ENCODE data around the gene ENG. TPM values are rescaled to one million over a fixed set of nuclear protein-coding genes. Genes with fewer than 3 reads are reported as not detected.

ENG gene
- polyA plus RNA-seq, 3 donors, result 15.7 to 26.0 (median 17.9) TPM

DNA sequence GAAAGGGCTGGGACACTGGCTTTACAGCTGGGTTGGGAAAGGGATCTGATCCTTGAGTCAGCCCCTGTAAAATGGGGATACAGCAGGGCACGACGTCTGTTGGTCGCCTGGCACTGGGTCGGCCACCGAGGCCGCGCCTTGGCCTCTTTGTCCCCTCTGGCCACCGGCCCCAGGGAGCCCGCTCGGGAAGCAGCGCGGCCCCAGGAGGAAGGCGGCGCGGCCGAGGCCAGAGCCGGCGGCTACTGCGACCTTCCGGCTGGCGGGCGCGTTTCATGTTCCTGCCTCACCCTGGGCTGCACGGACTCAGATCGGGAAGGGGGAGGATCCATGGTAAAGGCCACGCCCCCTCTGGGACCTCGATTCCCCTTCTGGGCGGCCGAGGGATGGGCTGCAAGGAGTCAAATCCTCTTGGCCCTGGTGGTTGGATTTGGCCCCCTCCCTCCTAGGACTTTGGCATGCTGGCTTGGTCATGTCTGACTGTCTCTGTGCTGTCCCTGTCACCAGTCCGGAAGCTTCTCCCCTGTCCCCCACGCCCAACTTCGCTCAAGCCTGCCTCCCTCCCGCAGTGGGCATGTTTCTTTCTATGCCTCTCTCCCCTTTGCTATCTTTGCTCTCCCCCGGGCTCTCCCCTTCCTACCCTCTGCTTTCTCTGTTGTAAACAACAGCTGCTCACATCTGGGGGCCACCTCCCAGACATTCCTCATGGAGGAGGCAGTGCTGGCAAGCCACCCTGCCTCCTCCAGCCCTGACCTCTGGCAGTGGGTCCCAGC lies 26.0 kb downstream of the ENG start:
- Histone ChIP-seq H3K36me3 (replicated peaks in 1 of 2; ENCODE audit: control insufficient read depth in 1 of 2, insufficient read depth in 2 of 2, low read length in 2 of 2) (peaks cover 31 to 39% of the 10 kb centered on the region in 2 donors), H3K9ac (ENCODE audit: insufficient read depth, low read length, poor library complexity, severe bottlenecking) (no peak overlapping the region), H3K4me3 (replicated peaks in 1 of 3; ENCODE audit: low read depth in 2 of 3, low read length in 3 of 3) (peak overlapping the region in 1 of 3 experiments; percentile 45), H3K4me2 (replicated peaks; ENCODE audit: extremely low read depth, low read length, poor library complexity, severe bottlenecking) (peak overlapping the region; percentile 56), H3K9me3 (replicated peaks in 1 of 2; ENCODE audit: control insufficient read depth in 1 of 2, insufficient read depth in 1 of 2, low read length in 2 of 2) (no peaks in the 10 kb centered on the region), H3K27ac (ENCODE audit: low read depth in 1 of 2, low read length in 2 of 2) (peak overlapping the region in 1 of 2 donors; percentile 4), H3K4me1 (ENCODE audit: control insufficient read depth in 1 of 2, insufficient read depth in 2 of 2, low read length in 2 of 2) (peaks cover 15 to 19% of the 10 kb centered on the region in 2 donors), H3K27me3 (ENCODE audit: control insufficient read depth in 2 of 2, insufficient read depth in 2 of 2, low read length in 2 of 2) (no peaks in the 10 kb centered on the region), H2AFZ (ENCODE audit: insufficient read depth, low read depth, low read length, poor library complexity, severe bottlenecking) (peak overlapping the region; percentile 39), H3K79me2 (ENCODE audit: insufficient read depth, low read length) (no peaks in the 10 kb centered on the region), H4K20me1 (ENCODE audit: insufficient read depth, low read length) (no peaks in the 10 kb centered on the region)
- DNase-seq, result peak; percentile 66 to 75 (median 69)
- H3K27me3 Mint-ChIP-seq (ENCODE audit: low read depth in 3 of 3), result peaks cover 1 to 3% (median 2%) of the 10 kb centered on the region in 3 donors
- intact Hi-C loops (cut with micrococcal nuclease), result loop anchor here in 1 of 2 donors (5.0 kb wide), 1 partner anchor 34 kb away; no protein-coding TSS in a partner anchor
- peaks cover 22% of the 10 kb centered on the region for H3K4me1 Mint-ChIP-seq
- peak overlapping the region; percentile 62 to 76 for H3K4me3 Mint-ChIP-seq
- WGBS (ENCODE audit: insufficient coverage), result 78% methylated on average over 34 of the region's 34 CpGs
- H3K9me3 Mint-ChIP-seq, result no peaks in the 10 kb centered on the region
- TF ChIP-seq, protein P1, sequence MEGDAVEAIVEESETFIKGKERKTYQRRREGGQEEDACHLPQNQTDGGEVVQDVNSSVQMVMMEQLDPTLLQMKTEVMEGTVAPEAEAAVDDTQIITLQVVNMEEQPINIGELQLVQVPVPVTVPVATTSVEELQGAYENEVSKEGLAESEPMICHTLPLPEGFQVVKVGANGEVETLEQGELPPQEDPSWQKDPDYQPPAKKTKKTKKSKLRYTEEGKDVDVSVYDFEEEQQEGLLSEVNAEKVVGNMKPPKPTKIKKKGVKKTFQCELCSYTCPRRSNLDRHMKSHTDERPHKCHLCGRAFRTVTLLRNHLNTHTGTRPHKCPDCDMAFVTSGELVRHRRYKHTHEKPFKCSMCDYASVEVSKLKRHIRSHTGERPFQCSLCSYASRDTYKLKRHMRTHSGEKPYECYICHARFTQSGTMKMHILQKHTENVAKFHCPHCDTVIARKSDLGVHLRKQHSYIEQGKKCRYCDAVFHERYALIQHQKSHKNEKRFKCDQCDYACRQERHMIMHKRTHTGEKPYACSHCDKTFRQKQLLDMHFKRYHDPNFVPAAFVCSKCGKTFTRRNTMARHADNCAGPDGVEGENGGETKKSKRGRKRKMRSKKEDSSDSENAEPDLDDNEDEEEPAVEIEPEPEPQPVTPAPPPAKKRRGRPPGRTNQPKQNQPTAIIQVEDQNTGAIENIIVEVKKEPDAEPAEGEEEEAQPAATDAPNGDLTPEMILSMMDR (IDR thresholded peaks at IDR 0.05), result no peak
- peaks cover 46 to 65% of the 10 kb centered on the region in 2 donors for H3K36me3 Mint-ChIP-seq
- peak overlapping the region in 6 of 7 donors; percentile 52 to 88 (median 77) for H3K27ac Mint-ChIP-seq

DNA sequence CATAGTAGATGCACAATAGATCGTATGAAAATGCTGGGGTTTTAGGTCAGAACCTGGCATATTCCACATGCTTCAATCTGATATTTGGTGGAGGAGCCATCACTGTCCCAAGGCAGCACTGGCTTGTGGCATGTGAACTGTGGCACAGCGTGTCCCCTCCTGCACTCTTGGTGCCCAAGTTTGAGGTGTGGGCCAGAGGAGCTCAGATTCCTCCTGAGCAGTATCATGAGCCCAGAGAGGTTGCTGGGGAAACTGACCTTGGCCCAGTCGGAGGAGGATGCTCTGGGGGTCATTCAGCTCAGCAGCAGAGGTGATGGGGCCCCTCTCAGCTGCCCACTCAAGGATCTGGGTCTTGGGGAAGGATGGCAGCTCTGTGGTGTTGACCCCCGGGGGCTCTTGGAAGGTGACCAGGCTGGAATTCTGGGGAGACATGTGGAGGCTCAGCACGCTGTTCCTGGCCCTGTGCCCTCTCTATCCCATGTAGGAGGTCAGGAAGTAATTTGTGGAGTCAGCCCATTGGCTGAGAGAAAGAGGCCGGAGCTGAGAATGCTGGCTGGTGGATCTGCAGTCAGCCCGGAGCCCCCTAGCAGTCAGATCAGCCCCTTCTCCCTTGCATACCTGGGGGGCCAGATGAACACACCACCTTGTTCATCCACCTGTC lies 28.1 kb downstream of the ENG start:
- no peak overlapping the region for H3K9ac ChIP-seq (ENCODE audit: insufficient read depth, low read length, poor library complexity, severe bottlenecking)
- H3K4me3 ChIP-seq (replicated peaks in 1 of 3; ENCODE audit: low read depth in 2 of 3, low read length in 3 of 3), result no peak overlapping the region
- no peaks in the 10 kb centered on the region for H4K20me1 ChIP-seq (ENCODE audit: insufficient read depth, low read length)
- no peaks in the 10 kb centered on the region for H3K9me3 ChIP-seq (replicated peaks in 1 of 2; ENCODE audit: control insufficient read depth in 1 of 2, insufficient read depth in 1 of 2, low read length in 2 of 2)
- H3K36me3 Mint-ChIP-seq, result peaks cover 43 to 61% of the 10 kb centered on the region in 2 donors
- no peaks in the 10 kb centered on the region for H3K27me3 ChIP-seq (ENCODE audit: control insufficient read depth in 2 of 2, insufficient read depth in 2 of 2, low read length in 2 of 2)
- intact Hi-C loops (cut with micrococcal nuclease), result loop anchor here in 1 of 2 donors (5.0 kb wide), 1 partner anchor 36 kb away; no protein-coding TSS in a partner anchor
- TF ChIP-seq, protein P1 (IDR thresholded peaks at IDR 0.05), result no peak
- peaks cover 1 to 3% (median 2%) of the 10 kb centered on the region in 3 donors for H3K27me3 Mint-ChIP-seq (ENCODE audit: low read depth in 3 of 3)
- peaks cover 31 to 46% of the 10 kb centered on the region in 2 donors for H3K36me3 ChIP-seq (replicated peaks in 1 of 2; ENCODE audit: control insufficient read depth in 1 of 2, insufficient read depth in 2 of 2, low read length in 2 of 2)
- H3K79me2 ChIP-seq (ENCODE audit: insufficient read depth, low read length), result no peaks in the 10 kb centered on the region
- no peak overlapping the region for H2AFZ ChIP-seq (ENCODE audit: insufficient read depth, low read depth, low read length, poor library complexity, severe bottlenecking)
- H3K9me3 Mint-ChIP-seq, result no peaks in the 10 kb centered on the region
- 100% methylated on average over 6 of the region's 7 CpGs for WGBS (ENCODE audit: insufficient coverage)
- no peak overlapping the region for H3K4me2 ChIP-seq (replicated peaks; ENCODE audit: extremely low read depth, low read length, poor library complexity, severe bottlenecking)
- no peak overlapping the region for H3K4me3 Mint-ChIP-seq
- no peak overlapping the region for H3K27ac ChIP-seq (ENCODE audit: low read depth in 1 of 2, low read length in 2 of 2)
- H3K4me1 ChIP-seq (ENCODE audit: control insufficient read depth in 1 of 2, insufficient read depth in 2 of 2, low read length in 2 of 2), result peaks cover 7 to 12% of the 10 kb centered on the region in 2 donors
- DNase-seq, result no peak
- H3K27ac Mint-ChIP-seq, result peak overlapping the region in 3 of 7 donors; percentile 32 to 50 (median 32)
- peaks cover 11% of the 10 kb centered on the region for H3K4me1 Mint-ChIP-seq

Data from CD14-positive monocyte (primary cell).